Measurements from ENCODE around the gene FAN1. TPM values are rescaled to one million over a fixed set of nuclear protein-coding genes. Genes with fewer than 3 reads are reported as not detected.

FAN1 gene
- total and polyA plus RNA-seq, 2 donors (not counting 3 experiments of a cell fraction or from before 2014, with no cell fraction given): 4.3 to 11.7 TPM

DNA sequence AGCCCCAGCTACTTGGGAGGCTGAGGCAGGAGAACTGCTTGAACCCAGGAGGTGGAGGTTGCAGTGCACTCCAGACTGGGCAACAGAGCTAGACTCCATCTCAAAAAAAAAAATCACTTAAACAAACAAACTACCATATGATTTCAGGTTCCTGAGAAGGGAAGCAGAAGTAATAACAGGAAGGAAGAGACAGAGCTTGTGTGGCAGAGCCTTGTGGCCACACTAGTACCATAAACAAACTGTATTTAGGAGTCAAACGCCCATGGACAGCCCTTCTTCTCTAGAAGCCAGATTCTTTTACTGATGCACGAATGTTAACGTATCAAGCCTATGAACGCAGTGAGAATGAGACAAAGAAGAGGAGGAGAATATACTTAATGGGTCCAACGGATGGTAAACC is 75.7 kb downstream of the FAN1 start:
- dilution Hi-C loops (cut with MboI; ENCODE audit: extremely low pct_ligation_motif_present, low sequenced_read_pairs) (no loop called here), intact Hi-C loops (cut with micrococcal nuclease) (no loop called here)
- no peak overlapping the region for H3K27ac ChIP-seq (ENCODE audit: insufficient read depth, low read depth, low read length)
- ChIA-PET CTCF (interaction anchor here (13.6 kb wide), 1 partner anchor 149 kb away, joined by 175 read pairs; no protein-coding TSS in a partner anchor), POLR2A (no interaction called here)
- no TSS peak for BruUV-seq (replicated peaks)
- no peaks in the 10 kb centered on the region for H3K9me3 ChIP-seq (replicated peaks; ENCODE audit: control insufficient read depth, insufficient read depth, low read length)
- no peak overlapping the region for H3K4me3 ChIP-seq (replicated peaks in 1 of 3; ENCODE audit: insufficient read depth in 1 of 3, low read depth in 1 of 3, low read length in 3 of 3)
- H2AFZ ChIP-seq (ENCODE audit: low read depth, low read length): no peak overlapping the region
- no peak for DNase-seq (ENCODE audit: low read depth, low spot score)
- H3K79me2 ChIP-seq (ENCODE audit: control insufficient read depth, insufficient read depth, low read length): peaks cover 81% of the 10 kb centered on the region
- H3K36me3 ChIP-seq (ENCODE audit: control insufficient read depth in 2 of 2, extremely low read depth in 1 of 2, insufficient read depth in 2 of 2, low read length in 2 of 2): peaks cover 15 to 30% of the 10 kb centered on the region in 2 experiments
- no peaks in the 10 kb centered on the region for H3K9me1 ChIP-seq (replicated peaks; ENCODE audit: control insufficient read depth, extremely low read depth, insufficient read depth, low read length)
- peaks cover 18% of the 10 kb centered on the region for H3K4me1 ChIP-seq (ENCODE audit: control insufficient read depth, extremely low read depth, insufficient read depth, low read length)
- no peak overlapping the region for H3K9ac ChIP-seq (replicated peaks; ENCODE audit: extremely low read depth, insufficient read depth, low read length)
- H3K27me3 ChIP-seq (ENCODE audit: control insufficient read depth in 2 of 2, insufficient read depth in 2 of 2, low read length in 2 of 2): no peaks in the 10 kb centered on the region
- TF ChIP-seq JUN (IDR thresholded peaks at IDR 0.05; ENCODE audit: borderline replicate concordance, insufficient read depth, insufficient read length, low read depth) (no peak), POLR2A (IDR thresholded peaks at IDR 0.05; ENCODE audit: low read depth, low read length) (no peak), FOS (IDR thresholded peaks at IDR 0.05; ENCODE audit: borderline replicate concordance, insufficient read depth, low read length) (no peak), GATA2 (IDR thresholded peaks at IDR 0.05; ENCODE audit: insufficient read depth, insufficient read length, low read depth, low read length) (no peak), POLR2AphosphoS5 (IDR thresholded peaks at IDR 0.05; ENCODE audit: insufficient read depth, low read depth, low read length) (no peak), EZH2 (IDR thresholded peaks at IDR 0.05; ENCODE audit: borderline replicate concordance, low read depth, low read length, severe bottlenecking) (no peak), MYC (IDR thresholded peaks at IDR 0.05; ENCODE audit: low read depth, low read length) (no peak), CTCF (IDR thresholded peaks at IDR 0.05; ENCODE audit: extremely low read depth in 1 of 2, insufficient read depth in 1 of 2, low read depth in 1 of 2, low read length in 2 of 2) (no peak)
- TF ChIP-seq, protein P1, sequence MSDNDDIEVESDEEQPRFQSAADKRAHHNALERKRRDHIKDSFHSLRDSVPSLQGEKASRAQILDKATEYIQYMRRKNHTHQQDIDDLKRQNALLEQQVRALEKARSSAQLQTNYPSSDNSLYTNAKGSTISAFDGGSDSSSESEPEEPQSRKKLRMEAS (IDR thresholded peaks at IDR 0.05; ENCODE audit: insufficient read depth, insufficient read length): no peak
- no peak for FAIRE-seq
- H4K20me1 ChIP-seq (replicated peaks; ENCODE audit: control insufficient read depth, extremely low read depth, insufficient read depth, low read length): peaks cover 3% of the 10 kb centered on the region
- no peak overlapping the region for H3K4me2 ChIP-seq (ENCODE audit: insufficient read depth, low read length)
